B cell (primary cell): ENCODE results near the gene MRPL33. TPM values are rescaled to one million over a fixed set of nuclear protein-coding genes. Genes with fewer than 3 reads are reported as not detected.

Experiments used
- ATAC-seq: fragments of 200-7000 bp; cut with Tn5 transposase; one replicate; pipeline ENCODE4 v1.10.0; 2021; ENCODE audit warnings: low read depth, mild to moderate bottlenecking, moderate number of reproducible peaks, moderate library complexity
- CTCF ChIA-PET: fragments of 350-600 bp; sonication (Branson Sonifier 250); formaldehyde crosslinking; loops from one replicate; lab custom pipeline; 2021; ENCODE audit warnings: antibody characterized with exemption, inconsistent platforms; lab: Charles Lee
- POLR2A ChIA-PET: fragments of 350-600 bp; sonication (Branson Sonifier 250); formaldehyde crosslinking; loops from one replicate; lab custom pipeline; 2021; ENCODE audit warnings: antibody characterized with exemption; lab: Charles Lee
- DNase-seq: peaks from one replicate; pipeline ENCODE4 v3.0.0; 2013
- H2AFZ ChIP-seq: 2 replicates; pipeline ENCODE4 v1.6.1; 2012; ENCODE audit warnings: mild to moderate bottlenecking, low read depth, low read length; ENCODE audit not compliant: insufficient read depth, poor library complexity, severe bottlenecking
- H3K27ac ChIP-seq, 2 donors: 1 replicate in 1 of 2; 2 replicates in 1 of 2; pipeline ENCODE4 v1.5.1; 2012 to 2013; ENCODE audit warnings: low read length in 2 of 2, mild to moderate bottlenecking in 2 of 2, moderate library complexity in 1 of 2
- H3K27me3 ChIP-seq, 4 experiments: fragments of 200-600 bp in 1 of 4; sonication (generic) in 1 of 4; replicated peaks in 1 of 4; 1 replicate in 2 of 4; 2 replicates in 2 of 4; pipeline versions ENCODE4 v1.6.1 to v1.7.0; 2013 to 2016; ENCODE audit warnings: low read length in 3 of 4, mild to moderate bottlenecking in 2 of 4, mixed read lengths in 1 of 4, moderate library complexity in 1 of 4; ENCODE audit not compliant: insufficient read depth in 4 of 4, control insufficient read depth in 3 of 4; ENCODE audit errors: control extremely low read depth in 1 of 4
- H3K36me3 ChIP-seq, 2 experiments: replicated peaks in 1 of 2; 1 replicate in 1 of 2; 2 replicates in 1 of 2; pipeline versions ENCODE4 v1.6.1 to v1.7.1; 2013; ENCODE audit warnings: low read length in 1 of 2; ENCODE audit not compliant: insufficient read depth in 2 of 2, control insufficient read depth in 1 of 2; ENCODE audit errors: control extremely low read depth in 1 of 2, extremely low read depth in 1 of 2
- H3K4me1 ChIP-seq, 2 donors: fragments of 200-600 bp in 1 of 2; sonication (generic) in 1 of 2; 1 replicate in 1 of 2; 2 replicates in 1 of 2; pipeline versions ENCODE4 v1.5.1 to v1.6.1; 2013 to 2017; ENCODE audit warnings: low read length in 2 of 2; ENCODE audit not compliant: control insufficient read depth in 2 of 2, insufficient read depth in 2 of 2
- H3K4me2 ChIP-seq: replicated peaks from 2 replicates; pipeline ENCODE3; 2012; ENCODE audit warnings: mild to moderate bottlenecking, low read depth, low read length; ENCODE audit not compliant: poor library complexity, severe bottlenecking
- H3K4me3 ChIP-seq, 5 experiments: fragments of 200-600 bp in 1 of 5; sonication (generic) in 1 of 5; 1 replicate in 3 of 5; 2 replicates in 2 of 5; pipeline versions ENCODE4 v1.5.1 to v1.7.0; 2011 to 2016; ENCODE audit warnings: low read length in 4 of 5, mild to moderate bottlenecking in 4 of 5, low read depth in 2 of 5, control low read depth in 1 of 5, moderate library complexity in 1 of 5; ENCODE audit not compliant: insufficient read depth in 1 of 5; ENCODE audit errors: control extremely low read depth in 1 of 5, extremely low read depth in 1 of 5
- H3K79me2 ChIP-seq: fragments of 200-600 bp; sonication (generic); one replicate; pipeline ENCODE4 v1.6.0; 2016; ENCODE audit warnings: low read length; ENCODE audit not compliant: control insufficient read depth, insufficient read depth
- H3K9ac ChIP-seq: fragments of 200-600 bp; sonication (generic); 2 replicates; pipeline ENCODE4 v1.6.1; 2017; ENCODE audit warnings: mild to moderate bottlenecking, low read length, moderate library complexity
- H3K9me3 ChIP-seq, 3 donors: one replicate each; pipeline versions ENCODE4 v1.6.1 to v1.7.1; 2013; ENCODE audit warnings: low read length in 2 of 3; ENCODE audit not compliant: control insufficient read depth in 2 of 3, insufficient read depth in 1 of 3; ENCODE audit errors: control extremely low read depth in 1 of 3
- H4K20me1 ChIP-seq: 2 replicates; pipeline ENCODE4 v1.6.0; 2012; ENCODE audit warnings: mild to moderate bottlenecking, low read length; ENCODE audit not compliant: insufficient read depth, control insufficient read depth, poor library complexity, severe bottlenecking
- H3K27ac Mint-ChIP-seq: one replicate; pipeline ENCODE4 v1.8.0; 2021; ENCODE audit warnings: mixed read lengths
- H3K27me3 Mint-ChIP-seq: one replicate; pipeline ENCODE4 v1.8.0; 2021; ENCODE audit warnings: mixed read lengths
- H3K4me1 Mint-ChIP-seq: one replicate; pipeline ENCODE4 v1.8.0; 2021; ENCODE audit warnings: mixed read lengths
- H3K4me3 Mint-ChIP-seq: one replicate; pipeline ENCODE4 v1.8.0; 2021; ENCODE audit warnings: mixed read lengths
- H3K9me3 Mint-ChIP-seq: one replicate; pipeline ENCODE4 v1.8.0; 2022; ENCODE audit warnings: mixed read lengths; ENCODE audit not compliant: insufficient read depth
- CTCF ChIP-seq: fragments of 200-600 bp; IDR thresholded peaks from one replicate; pipeline ENCODE4 v1.8.0; 2022; ENCODE audit warnings: antibody characterized with exemption, mild to moderate bottlenecking
- EZH2 ChIP-seq: IDR thresholded peaks from 2 replicates; pipeline ENCODE4 v1.6.1; 2012; ENCODE audit warnings: borderline replicate concordance, low read depth, mild to moderate bottlenecking, moderate library complexity, low read length; ENCODE audit not compliant: insufficient read depth, poor library complexity, severe bottlenecking
- whole genome bisulfite sequencing: methylation state at CpG from one replicate; pipeline ENCODE4 v1.1.5; 2013; ENCODE audit warnings: missing lambda C conversion rate; ENCODE audit not compliant: insufficient coverage; 5-methylcytosine and 5-hydroxymethylcytosine counted together
- intact Hi-C: fragments of 100-400 bp; cut with micrococcal nuclease; formaldehyde crosslinking; loops from one replicate; pipeline ENCODE4 v1.10.0; 2022
- polyA plus RNA-seq: library from polyadenylated mRNA; depleted of rRNA; stranded (reverse); fragments of >200 nt; gene quantifications from 2 replicates; pipeline ENCODE4 v1.2.3, GENCODE V29; 2012
- total RNA-seq, 2 donors: library from RNA; stranded (reverse); fragments of 120-200 nt in 1 of 2; gene quantifications; 1 replicate in 1 of 2; 2 replicates in 1 of 2; pipeline versions ENCODE4 v1.2.3 to v1.2.4, GENCODE V29; 2013 to 2022

The MRPL33 gene
- total and polyA plus RNA-seq, 2 donors (not counting 1 experiment from before 2014, with no cell fraction given), result 14.4 to 26.5 TPM

- Histone ChIP-seq H3K4me3 (no peak overlapping the region), H4K20me1 (no peaks in the 10 kb centered on the region), H3K79me2 (no peaks in the 10 kb centered on the region), H2AFZ (no peak overlapping the region), H3K27me3 (peaks cover 0 to 25% (median 7%) of the 10 kb centered on the region in 4 experiments), H3K9me3 (peaks cover 0 to 11% (median 3%) of the 10 kb centered on the region in 3 donors), H3K4me2 (no peak overlapping the region), H3K27ac (no peak overlapping the region), H3K4me1 (peaks cover 11 to 14% of the 10 kb centered on the region in 2 donors), H3K36me3 (no peaks in the 10 kb centered on the region), H3K9ac (no peak overlapping the region)
- CTCF ChIA-PET, result interaction anchor here (2.8 kb wide), 1 partner anchor 11 kb away, joined by 6 read pairs; no protein-coding TSS in a partner anchor
- POLR2A ChIA-PET, result no interaction called here
- H3K27me3 Mint-ChIP-seq, result peaks cover 33% of the 10 kb centered on the region
- H3K4me3 Mint-ChIP-seq, result peak overlapping the region; percentile 54
- intact Hi-C loops, result no loop called here
- H3K4me1 Mint-ChIP-seq, result peaks cover 5% of the 10 kb centered on the region
- WGBS, result no CpG with 5 or more reads among the region's 1 CpG
- TF ChIP-seq CTCF, result no peak
- no peak for TF ChIP-seq EZH2
- H3K27ac Mint-ChIP-seq, result no peak overlapping the region
- ATAC-seq (no peak), DNase-seq (no peak)
- no peaks in the 10 kb centered on the region for H3K9me3 Mint-ChIP-seq
Measured at GRCh38 chr2:27734305-27734704, 37.2 kb upstream of the MRPL33 start.

- no peak overlapping the region for H3K27ac Mint-ChIP-seq
- POLR2A ChIA-PET, result no interaction called here
- 5% methylated on average over 47 of the region's 51 CpGs for WGBS
- peaks cover 0 to 17% (median 3%) of the 10 kb centered on the region in 3 donors for H3K9me3 ChIP-seq
- peaks cover 5% of the 10 kb centered on the region for H3K4me1 Mint-ChIP-seq
- no peaks in the 10 kb centered on the region for H3K36me3 ChIP-seq
- intact Hi-C loops, result no loop called here
- peak overlapping the region in 4 of 5 experiments; percentile 17 to 45 (median 37) for H3K4me3 ChIP-seq
- no peaks in the 10 kb centered on the region for H3K79me2 ChIP-seq
- H3K9ac ChIP-seq, result peak overlapping the region; percentile 47
- CTCF ChIA-PET, result interaction anchor here (0.8 to 2.1 kb wide), 3 partner anchors 12 to 32 kb away, joined by 3 to 6 read pairs (median 6); no protein-coding TSS in a partner anchor
- peak overlapping the region; percentile 75 for H3K4me2 ChIP-seq
- peaks cover 11 to 14% of the 10 kb centered on the region in 2 donors for H3K4me1 ChIP-seq
- ATAC-seq (no peak), DNase-seq (peak; percentile 23)
- TF ChIP-seq CTCF (no peak), EZH2 (no peak)
- H3K4me3 Mint-ChIP-seq, result peak overlapping the region; percentile 48
- H3K27me3 Mint-ChIP-seq, result peaks cover 33% of the 10 kb centered on the region
- peaks cover 0 to 25% (median 7%) of the 10 kb centered on the region in 4 experiments for H3K27me3 ChIP-seq
- peak overlapping the region; percentile 69 for H2AFZ ChIP-seq
- no peaks in the 10 kb centered on the region for H3K9me3 Mint-ChIP-seq
- no peak overlapping the region for H3K27ac ChIP-seq
- H4K20me1 ChIP-seq, result no peaks in the 10 kb centered on the region
Measured at GRCh38 chr2:27735263-27735904, 36.1 kb upstream of the MRPL33 start.
